ENCODE measurements around the gene CLMP.

DNA sequence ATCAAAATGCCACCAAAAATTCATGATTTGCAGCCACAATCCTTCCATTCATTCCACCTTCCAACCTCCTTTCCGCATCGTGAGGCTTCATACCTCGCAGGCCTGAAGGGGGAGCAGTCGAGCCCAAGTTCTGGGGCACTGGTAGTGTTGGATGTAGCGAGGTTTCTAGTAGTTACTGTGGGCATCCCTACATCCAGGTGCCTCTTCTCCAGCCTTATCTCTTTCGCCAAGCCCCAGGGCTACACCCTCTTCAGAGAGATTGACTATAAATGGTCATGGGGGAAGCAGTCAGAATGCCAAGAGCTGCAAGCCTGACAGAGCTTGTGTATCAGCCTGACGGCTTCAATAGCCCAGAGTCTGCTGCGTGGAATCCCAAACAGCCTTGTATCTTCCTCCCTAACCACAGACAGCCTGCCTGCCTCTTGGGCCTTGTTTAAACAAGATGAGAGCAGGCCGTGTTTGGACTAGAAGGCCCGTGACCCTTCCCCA lies 28.9 kb downstream of the CLMP start:
- TF ChIP-seq, protein P1, sequence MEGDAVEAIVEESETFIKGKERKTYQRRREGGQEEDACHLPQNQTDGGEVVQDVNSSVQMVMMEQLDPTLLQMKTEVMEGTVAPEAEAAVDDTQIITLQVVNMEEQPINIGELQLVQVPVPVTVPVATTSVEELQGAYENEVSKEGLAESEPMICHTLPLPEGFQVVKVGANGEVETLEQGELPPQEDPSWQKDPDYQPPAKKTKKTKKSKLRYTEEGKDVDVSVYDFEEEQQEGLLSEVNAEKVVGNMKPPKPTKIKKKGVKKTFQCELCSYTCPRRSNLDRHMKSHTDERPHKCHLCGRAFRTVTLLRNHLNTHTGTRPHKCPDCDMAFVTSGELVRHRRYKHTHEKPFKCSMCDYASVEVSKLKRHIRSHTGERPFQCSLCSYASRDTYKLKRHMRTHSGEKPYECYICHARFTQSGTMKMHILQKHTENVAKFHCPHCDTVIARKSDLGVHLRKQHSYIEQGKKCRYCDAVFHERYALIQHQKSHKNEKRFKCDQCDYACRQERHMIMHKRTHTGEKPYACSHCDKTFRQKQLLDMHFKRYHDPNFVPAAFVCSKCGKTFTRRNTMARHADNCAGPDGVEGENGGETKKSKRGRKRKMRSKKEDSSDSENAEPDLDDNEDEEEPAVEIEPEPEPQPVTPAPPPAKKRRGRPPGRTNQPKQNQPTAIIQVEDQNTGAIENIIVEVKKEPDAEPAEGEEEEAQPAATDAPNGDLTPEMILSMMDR (conservative IDR thresholded peaks at IDR 0.05) = peak; percentile 56
- TF ChIP-seq EZH2 (IDR thresholded peaks at IDR 0.05; ENCODE audit: low read depth) = no peak
